GM12878 (cell line): Measurements from ENCODE around the gene COL5A3.

Experiments used
- CBFB ChIP-seq: IDR thresholded peaks from 2 replicates; pipeline ENCODE4 v1.6.1; 2016; ENCODE audit warnings: antibody characterized with exemption, low read depth
- CREB1 ChIP-seq: IDR thresholded peaks from 2 replicates; pipeline ENCODE4 v1.6.1; 2012; ENCODE audit warnings: low read depth, mild to moderate bottlenecking, inconsistent platforms
- SIX5 ChIP-seq: IDR thresholded peaks from 2 replicates; pipeline ENCODE4 v1.6.1; 2011; ENCODE audit warnings: mild to moderate bottlenecking, low read depth, low read length, moderate library complexity; ENCODE audit not compliant: severe bottlenecking
- STAT1 ChIP-seq: fragments of 450-650 bp; conservative IDR thresholded peaks from 2 replicates; pipeline ENCODE4 v1.6.1; 2014; ENCODE audit warnings: antibody characterized with exemption, mild to moderate bottlenecking
- TAF1 ChIP-seq: IDR thresholded peaks from 2 replicates; pipeline ENCODE4 v1.6.1; 2011; ENCODE audit warnings: mild to moderate bottlenecking, low read depth, low read length, borderline replicate concordance
- WRNIP1 ChIP-seq: IDR thresholded peaks from 2 replicates; pipeline ENCODE4 v1.6.1; 2011; ENCODE audit warnings: low read depth, low read length, improper control_type of control experiment, borderline replicate concordance
- TF ChIP-seq, protein P1 (sequence below), 3 experiments: IDR thresholded peaks in 2 of 3; conservative IDR thresholded peaks in 1 of 3; 2 replicates each; pipeline ENCODE4 v1.5.1; 2011; ENCODE audit warnings: low read depth in 3 of 3, low read length in 3 of 3, mild to moderate bottlenecking in 3 of 3, control low read depth in 2 of 3, moderate library complexity in 2 of 3, inconsistent platforms in 1 of 3, mixed read lengths in 1 of 3; ENCODE audit not compliant: control insufficient read depth in 2 of 3, insufficient read depth in 1 of 3; ENCODE audit errors: extremely low read depth in 1 of 3

DNA sequence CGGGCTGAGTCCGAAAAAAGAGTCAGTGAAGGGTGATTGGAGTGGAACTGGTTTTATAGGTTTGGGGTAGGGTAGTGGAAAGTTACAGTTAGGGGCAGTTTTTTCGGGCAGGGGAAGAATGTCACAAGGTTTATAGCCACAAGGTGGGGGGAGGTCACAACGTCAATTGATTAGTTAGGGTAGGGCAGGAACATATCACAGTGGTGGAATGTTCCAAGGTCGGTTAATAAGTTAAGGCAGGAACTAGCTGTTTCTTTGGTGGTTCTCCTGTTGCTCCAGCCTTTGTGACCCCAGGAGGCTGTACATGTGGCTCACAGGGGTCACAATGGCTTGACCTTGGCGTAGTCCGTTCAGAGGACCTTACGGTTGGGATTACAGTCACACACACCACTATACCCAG lies 23.3 kb upstream of the COL5A3 start:
- TF ChIP-seq CBFB (no peak), TAF1 (no peak), WRNIP1 (no peak), SIX5 (no peak), STAT1 (no peak), CREB1 (no peak)
- TF ChIP-seq, protein P1, sequence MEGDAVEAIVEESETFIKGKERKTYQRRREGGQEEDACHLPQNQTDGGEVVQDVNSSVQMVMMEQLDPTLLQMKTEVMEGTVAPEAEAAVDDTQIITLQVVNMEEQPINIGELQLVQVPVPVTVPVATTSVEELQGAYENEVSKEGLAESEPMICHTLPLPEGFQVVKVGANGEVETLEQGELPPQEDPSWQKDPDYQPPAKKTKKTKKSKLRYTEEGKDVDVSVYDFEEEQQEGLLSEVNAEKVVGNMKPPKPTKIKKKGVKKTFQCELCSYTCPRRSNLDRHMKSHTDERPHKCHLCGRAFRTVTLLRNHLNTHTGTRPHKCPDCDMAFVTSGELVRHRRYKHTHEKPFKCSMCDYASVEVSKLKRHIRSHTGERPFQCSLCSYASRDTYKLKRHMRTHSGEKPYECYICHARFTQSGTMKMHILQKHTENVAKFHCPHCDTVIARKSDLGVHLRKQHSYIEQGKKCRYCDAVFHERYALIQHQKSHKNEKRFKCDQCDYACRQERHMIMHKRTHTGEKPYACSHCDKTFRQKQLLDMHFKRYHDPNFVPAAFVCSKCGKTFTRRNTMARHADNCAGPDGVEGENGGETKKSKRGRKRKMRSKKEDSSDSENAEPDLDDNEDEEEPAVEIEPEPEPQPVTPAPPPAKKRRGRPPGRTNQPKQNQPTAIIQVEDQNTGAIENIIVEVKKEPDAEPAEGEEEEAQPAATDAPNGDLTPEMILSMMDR (IDR thresholded peaks at IDR 0.05 in 2 of 3, conservative IDR thresholded peaks at IDR 0.05 in 1 of 3; ENCODE audit: control insufficient read depth in 2 of 3, extremely low read depth in 1 of 3, insufficient read depth in 1 of 3, low read depth in 3 of 3, low read length in 3 of 3): no peak
